LNCaP clone FGC (cell line): ENCODE results near the gene TOMM5.
"Not testable (repeated sequence)": the region's sequence is repeated elsewhere in the genome, so short reads cannot be mapped to it uniquely, and the experiment has no call there.

Source experiments
- DNase-seq: peaks from one replicate; pipeline ENCODE4 v3.0.0-alpha.2; 2011; ENCODE audit warnings: low read depth
- H3K4me3 ChIP-seq: 2 replicates; pipeline ENCODE4 v1.5.1; 2011; ENCODE audit warnings: mild to moderate bottlenecking, low read depth, low read length, control low read depth
- TF ChIP-seq, protein P1 (sequence below): IDR thresholded peaks from 2 replicates; pipeline ENCODE4 v1.5.1; 2012; ENCODE audit warnings: mild to moderate bottlenecking; ENCODE audit not compliant: control insufficient read depth, insufficient read depth; ENCODE audit errors: extremely low read depth

The TOMM5 gene

DNA sequence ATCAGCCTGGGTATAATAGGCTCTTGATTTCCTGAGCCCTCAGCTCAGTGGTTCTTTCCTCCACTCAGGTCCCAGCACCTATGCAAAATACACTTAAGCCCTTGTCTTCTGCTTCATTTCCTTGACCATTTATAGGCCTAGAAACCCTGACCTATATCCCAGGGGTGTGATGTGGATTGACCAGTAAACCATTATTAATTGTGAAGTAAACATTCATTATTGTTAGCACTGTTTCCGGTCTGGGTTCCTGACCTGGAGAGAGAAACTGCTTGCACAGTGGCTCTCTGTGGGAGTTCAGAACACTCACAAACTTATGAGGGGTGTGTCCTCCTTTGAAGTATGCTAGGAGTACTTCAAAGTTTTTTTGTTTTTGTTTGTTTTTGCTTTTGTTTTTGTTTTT is 19.6 kb upstream of the TOMM5 start:
- TF ChIP-seq, protein P1, sequence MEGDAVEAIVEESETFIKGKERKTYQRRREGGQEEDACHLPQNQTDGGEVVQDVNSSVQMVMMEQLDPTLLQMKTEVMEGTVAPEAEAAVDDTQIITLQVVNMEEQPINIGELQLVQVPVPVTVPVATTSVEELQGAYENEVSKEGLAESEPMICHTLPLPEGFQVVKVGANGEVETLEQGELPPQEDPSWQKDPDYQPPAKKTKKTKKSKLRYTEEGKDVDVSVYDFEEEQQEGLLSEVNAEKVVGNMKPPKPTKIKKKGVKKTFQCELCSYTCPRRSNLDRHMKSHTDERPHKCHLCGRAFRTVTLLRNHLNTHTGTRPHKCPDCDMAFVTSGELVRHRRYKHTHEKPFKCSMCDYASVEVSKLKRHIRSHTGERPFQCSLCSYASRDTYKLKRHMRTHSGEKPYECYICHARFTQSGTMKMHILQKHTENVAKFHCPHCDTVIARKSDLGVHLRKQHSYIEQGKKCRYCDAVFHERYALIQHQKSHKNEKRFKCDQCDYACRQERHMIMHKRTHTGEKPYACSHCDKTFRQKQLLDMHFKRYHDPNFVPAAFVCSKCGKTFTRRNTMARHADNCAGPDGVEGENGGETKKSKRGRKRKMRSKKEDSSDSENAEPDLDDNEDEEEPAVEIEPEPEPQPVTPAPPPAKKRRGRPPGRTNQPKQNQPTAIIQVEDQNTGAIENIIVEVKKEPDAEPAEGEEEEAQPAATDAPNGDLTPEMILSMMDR = no peak
- no peak for DNase-seq

DNA sequence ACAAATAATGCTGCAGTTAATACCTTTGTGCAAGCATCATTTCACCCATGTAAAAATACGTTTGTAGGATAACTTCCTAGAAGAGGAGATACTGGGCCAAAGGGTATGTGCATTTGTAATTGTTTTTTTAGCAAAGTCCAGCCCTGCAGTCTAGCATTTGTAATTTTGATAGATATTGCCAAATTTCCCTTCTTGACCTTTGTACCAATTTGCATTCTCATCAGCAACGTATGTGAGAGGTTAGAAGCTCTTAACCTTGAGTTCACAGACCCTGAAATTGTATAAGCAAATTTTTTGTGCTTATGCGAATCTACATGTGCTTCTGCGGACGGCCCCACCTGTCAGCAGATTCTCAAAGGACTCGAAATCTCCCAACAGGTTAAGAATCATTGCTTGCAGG is 18.6 kb upstream of the TOMM5 start:
- TF ChIP-seq, protein P1 = no peak
- DNase-seq = no peak
- H3K4me3 ChIP-seq = no peak overlapping the region

More for the DNA sequence above, 19.6 kb upstream of the TOMM5 start:
- no peak overlapping the region for H3K4me3 ChIP-seq

DNA sequence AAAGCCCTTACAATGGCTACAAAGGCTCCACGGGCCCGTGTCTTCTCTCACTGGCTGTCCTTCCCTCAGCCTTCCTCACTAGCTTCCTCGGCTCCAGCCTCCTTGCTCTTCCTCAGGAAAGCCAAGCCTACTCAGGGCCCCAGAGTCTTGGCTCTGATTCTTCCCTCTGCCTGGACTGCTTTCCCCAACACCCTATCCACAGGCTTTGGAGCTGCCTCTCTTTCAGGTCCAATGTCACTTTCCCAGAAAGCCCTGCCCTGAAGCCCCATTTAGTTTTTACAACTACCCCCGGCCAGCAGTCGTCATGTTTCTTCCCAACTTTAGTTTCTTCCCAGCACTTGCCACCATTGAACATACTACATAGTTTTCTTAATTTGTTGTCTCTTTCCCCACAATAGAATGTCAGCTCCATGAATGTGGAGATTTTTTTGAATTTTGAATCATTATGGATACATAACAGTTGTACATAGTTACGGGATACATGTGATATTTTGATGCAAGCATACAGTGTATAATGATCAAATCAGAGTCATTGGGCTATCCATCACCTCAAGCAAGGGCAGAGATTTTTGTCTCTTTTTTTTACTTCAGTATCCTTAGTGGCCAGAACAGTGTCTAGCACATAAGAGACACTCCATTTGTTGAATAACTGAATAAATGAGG is 17.5 kb upstream of the TOMM5 start:
- TF ChIP-seq, protein P1 = no peak
- DNase-seq = no peak
- no peak overlapping the region for H3K4me3 ChIP-seq

DNA sequence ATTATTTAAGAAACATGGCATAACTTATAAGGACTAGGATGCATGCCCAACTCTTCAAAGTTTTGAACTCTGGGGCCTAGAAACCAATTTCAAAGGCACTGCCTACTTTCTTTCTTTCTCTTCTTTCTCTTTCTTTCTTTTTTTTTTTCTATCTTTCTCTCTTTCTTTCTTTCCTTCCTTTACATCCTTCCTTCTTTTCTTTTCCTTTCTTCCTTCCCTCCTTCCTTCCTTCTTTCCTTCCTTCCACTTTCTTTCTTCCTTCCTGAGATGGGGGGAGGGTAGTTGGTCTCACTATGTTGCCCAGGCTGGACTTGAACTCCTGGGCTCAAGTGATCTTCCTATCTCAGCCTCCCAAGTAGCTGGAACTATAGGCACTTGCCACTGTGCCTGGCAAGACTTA is 15.9 kb upstream of the TOMM5 start:
- no peak overlapping the region for H3K4me3 ChIP-seq
- no peak for DNase-seq
- TF ChIP-seq, protein P1 = no peak

DNA sequence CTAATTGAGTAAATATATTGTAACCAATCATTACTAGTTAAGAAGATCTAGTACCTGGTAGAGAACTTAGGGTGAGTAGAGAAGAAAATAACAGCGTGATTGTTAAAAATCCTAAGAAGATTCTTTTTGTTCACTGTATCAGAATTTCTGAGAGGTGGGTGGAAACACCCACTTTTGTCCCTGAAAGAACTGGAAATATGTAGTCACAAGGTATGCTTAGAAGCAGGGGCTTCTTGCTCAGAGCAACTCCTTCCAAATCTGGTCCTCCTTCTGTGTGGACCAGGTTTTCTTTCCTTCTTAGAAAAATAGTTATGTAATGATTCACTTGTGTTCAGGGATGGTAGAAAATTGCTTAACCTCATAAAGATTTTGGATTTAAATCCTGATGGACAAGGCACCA is 11.9 kb upstream of the TOMM5 start:
- no peak for DNase-seq
- TF ChIP-seq, protein P1 = no peak
- H3K4me3 ChIP-seq = no peak overlapping the region

DNA sequence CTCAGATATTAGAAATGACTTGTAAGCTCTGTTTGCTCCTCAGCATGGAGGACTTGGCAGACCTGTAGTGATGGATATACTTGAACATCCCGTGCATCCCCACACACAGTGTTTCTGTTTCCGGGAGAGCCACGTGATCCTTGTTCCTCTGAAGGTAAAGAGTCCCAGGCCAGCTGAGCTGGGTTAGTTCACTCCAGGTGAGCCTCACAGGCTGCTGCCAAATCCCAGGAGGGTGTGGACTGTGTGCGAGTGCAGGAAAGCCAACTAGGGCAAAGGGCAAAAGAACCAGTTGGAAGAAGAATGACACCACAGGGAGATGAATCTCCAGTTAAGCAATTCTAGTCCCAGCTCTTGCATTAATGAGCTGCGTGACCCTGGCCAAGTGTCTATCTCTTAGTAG is 10.4 kb upstream of the TOMM5 start:
- DNase-seq = peak; percentile 100
- H3K4me3 ChIP-seq = peak overlapping the region; percentile 49
- TF ChIP-seq, protein P1 = no peak

DNA sequence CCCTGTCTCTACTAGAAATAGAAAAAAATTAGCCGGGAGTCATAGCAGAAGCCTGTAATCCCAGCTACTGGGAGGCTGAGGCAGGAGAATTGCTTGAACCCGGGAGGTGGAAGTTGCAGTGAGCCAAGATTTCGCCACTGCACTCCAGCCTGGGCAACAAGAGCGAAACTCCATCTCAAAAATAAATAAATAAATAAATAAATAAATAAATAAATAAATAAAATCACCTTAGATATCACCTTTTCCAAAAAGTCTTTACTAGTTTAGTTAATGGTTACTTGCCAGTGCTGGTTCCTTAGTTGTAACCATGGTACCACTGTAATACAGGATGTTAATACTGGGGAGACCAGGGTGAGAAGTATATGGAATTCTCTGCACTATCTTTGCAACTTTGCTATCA is 9.7 kb upstream of the TOMM5 start:
- DNase-seq, H3K4me3 ChIP-seq: not testable (repeated sequence)
